H9 (cell line): ENCODE data around the gene LARGE1. TPM values are rescaled to one million over a fixed set of nuclear protein-coding genes. Genes with fewer than 3 reads are reported as not detected.

Source experiments
- DNase-seq: peaks from one replicate; pipeline ENCODE4 v3.0.0-alpha.2; 2017
- H2AFZ ChIP-seq: one replicate; pipeline ENCODE4 v1.6.1; 2013; ENCODE audit warnings: mild to moderate bottlenecking, low read length, control low read depth, moderate library complexity
- H2AK5ac ChIP-seq: 2 replicates; pipeline ENCODE4 v1.6.1; 2013; ENCODE audit warnings: low read length, control low read depth, mixed read lengths; ENCODE audit not compliant: insufficient read length
- H2BK120ac ChIP-seq: one replicate; pipeline ENCODE4 v1.6.1; 2013; ENCODE audit warnings: low read depth, mild to moderate bottlenecking, low read length, control low read depth, inconsistent platforms; ENCODE audit not compliant: poor library complexity, severe bottlenecking
- H2BK12ac ChIP-seq: 2 replicates; pipeline ENCODE4 v1.6.1; 2013; ENCODE audit warnings: low read length, control low read depth, mixed read lengths, low read depth; ENCODE audit not compliant: insufficient read length
- H2BK15ac ChIP-seq: 2 replicates; pipeline ENCODE4 v1.6.1; 2013; ENCODE audit warnings: low read depth, low read length, control low read depth
- H2BK20ac ChIP-seq: one replicate; pipeline ENCODE4 v1.6.1; 2013; ENCODE audit warnings: low read depth, mild to moderate bottlenecking, low read length, control low read depth, inconsistent platforms; ENCODE audit not compliant: poor library complexity, severe bottlenecking
- H2BK5ac ChIP-seq: 2 replicates; pipeline ENCODE4 v1.6.1; 2013; ENCODE audit warnings: low read length, control low read depth, mixed read lengths; ENCODE audit not compliant: insufficient read length
- H3K14ac ChIP-seq: 2 replicates; pipeline ENCODE4 v1.6.1; 2013; ENCODE audit warnings: low read length, control low read depth; ENCODE audit not compliant: insufficient read depth
- H3K18ac ChIP-seq: 2 replicates; pipeline ENCODE4 v1.6.1; 2013; ENCODE audit warnings: low read depth, mild to moderate bottlenecking, mixed read lengths, low read length, control low read depth; ENCODE audit not compliant: insufficient read length
- H3K23ac ChIP-seq: 2 replicates; pipeline ENCODE4 v1.6.1; 2013; ENCODE audit warnings: low read length, control low read depth, mixed read lengths, low read depth; ENCODE audit not compliant: insufficient read length
- H3K23me2 ChIP-seq: 2 replicates; pipeline ENCODE4 v1.6.1; 2013; ENCODE audit warnings: low read depth, mild to moderate bottlenecking, mixed read lengths, low read length, control low read depth; ENCODE audit not compliant: insufficient read length, poor library complexity, severe bottlenecking
- H3K27ac ChIP-seq: 2 replicates; pipeline ENCODE4 v1.5.1; 2013; ENCODE audit warnings: low read length, control low read depth, mixed read lengths, low read depth; ENCODE audit not compliant: insufficient read length
- H3K27me3 ChIP-seq: 2 replicates; pipeline ENCODE4 v1.6.1; 2013; ENCODE audit warnings: low read length, control low read depth, inconsistent platforms; ENCODE audit not compliant: insufficient read depth
- H3K4ac ChIP-seq: 2 replicates; pipeline ENCODE4 v1.6.1; 2013; ENCODE audit warnings: low read depth, mild to moderate bottlenecking, control low read depth, inconsistent platforms, low read length, moderate library complexity
- H3K4me1 ChIP-seq: 2 replicates; pipeline ENCODE4 v1.6.1; 2013; ENCODE audit warnings: low read length, control low read depth, inconsistent platforms; ENCODE audit not compliant: insufficient read depth
- H3K4me2 ChIP-seq: 2 replicates; pipeline ENCODE4 v1.6.1; 2013; ENCODE audit warnings: low read length, control low read depth, mixed read lengths; ENCODE audit not compliant: insufficient read length, insufficient read depth
- H3K56ac ChIP-seq: 2 replicates; pipeline ENCODE4 v1.6.1; 2013; ENCODE audit warnings: low read depth, mild to moderate bottlenecking, mixed read lengths, low read length, control low read depth; ENCODE audit not compliant: insufficient read length
- H3K79me1 ChIP-seq: 2 replicates; pipeline ENCODE4 v1.6.1; 2013; ENCODE audit warnings: low read depth, mild to moderate bottlenecking, moderate library complexity, low read length, control low read depth, inconsistent platforms; ENCODE audit not compliant: insufficient read depth, poor library complexity, severe bottlenecking
- H3K79me2 ChIP-seq: 2 replicates; pipeline ENCODE4 v1.6.1; 2013; ENCODE audit warnings: low read length, control low read depth, inconsistent platforms; ENCODE audit not compliant: insufficient read depth
- H3K9ac ChIP-seq: 2 replicates; pipeline ENCODE4 v1.6.1; 2013; ENCODE audit warnings: low read length, control low read depth, mixed read lengths; ENCODE audit not compliant: insufficient read length; ENCODE audit errors: extremely low read depth
- H3K9me3 ChIP-seq: one replicate; pipeline ENCODE4 v1.6.1; 2013; ENCODE audit warnings: low read depth, low read length, inconsistent platforms; ENCODE audit not compliant: control insufficient read depth
- H3T11ph ChIP-seq: one replicate; pipeline ENCODE4 v1.6.1; 2013; ENCODE audit warnings: mild to moderate bottlenecking, low read length, control low read depth, inconsistent platforms
- H4K20me1 ChIP-seq: one replicate; pipeline ENCODE4 v1.6.1; 2013; ENCODE audit not compliant: control insufficient read depth, insufficient read length, insufficient read depth
- H4K5ac ChIP-seq: 2 replicates; pipeline ENCODE4 v1.6.1; 2013; ENCODE audit warnings: low read depth, mild to moderate bottlenecking, mixed read lengths, low read length, control low read depth; ENCODE audit not compliant: insufficient read length
- H4K8ac ChIP-seq: replicated peaks from 2 replicates; pipeline ENCODE4 v1.6.1; 2013; ENCODE audit warnings: low read length, control low read depth, mixed read lengths, low read depth; ENCODE audit not compliant: insufficient read length
- H4K91ac ChIP-seq: 2 replicates; pipeline ENCODE4 v1.6.1; 2013; ENCODE audit warnings: low read depth, mild to moderate bottlenecking, moderate library complexity, mixed read lengths, low read length, control low read depth; ENCODE audit not compliant: insufficient read length
- H3K27ac Mint-ChIP-seq, 3 experiments: 2 replicates in 2 of 3; 3 replicates in 1 of 3; pipeline ENCODE4 v1.8.0; 2020 to 2021; ENCODE audit warnings: mixed read lengths in 3 of 3, mild to moderate bottlenecking in 1 of 3, moderate library complexity in 1 of 3
- H3K27me3 Mint-ChIP-seq: 2 replicates; pipeline ENCODE4 v1.8.0; 2021; ENCODE audit warnings: low read depth, mild to moderate bottlenecking, moderate library complexity, mixed read lengths
- H3K36me3 Mint-ChIP-seq, 3 experiments: 2 replicates in 2 of 3; 3 replicates in 1 of 3; pipeline ENCODE4 v1.8.0; 2020 to 2021; ENCODE audit warnings: low read depth in 3 of 3, mixed read lengths in 3 of 3; ENCODE audit not compliant: insufficient read depth in 1 of 3
- H3K4me1 Mint-ChIP-seq, 2 experiments: 2 replicates each; pipeline ENCODE4 v1.8.0; 2020; ENCODE audit warnings: mixed read lengths in 2 of 2
- H3K4me3 Mint-ChIP-seq, 2 experiments: 2 replicates in 1 of 2; 3 replicates in 1 of 2; pipeline ENCODE4 v1.8.0; 2020 to 2021; ENCODE audit warnings: mild to moderate bottlenecking in 2 of 2, mixed read lengths in 2 of 2, moderate library complexity in 1 of 2
- H3K9me3 Mint-ChIP-seq, 2 experiments: 2 replicates in 1 of 2; 3 replicates in 1 of 2; pipeline ENCODE4 v1.8.0; 2020; ENCODE audit warnings: mild to moderate bottlenecking in 2 of 2, mixed read lengths in 2 of 2, moderate library complexity in 1 of 2
- WGBS: extraction: QIAGEN DNeasy Blood & Tissue Kit; methylation state at CpG from one replicate; pipeline ENCODE4 v1.1.7; 2013; ENCODE audit warnings: missing lambda C conversion rate, low lambda C conversion rate, mixed read lengths; ENCODE audit not compliant: insufficient read length; ENCODE audit errors: extremely low coverage; 5-methylcytosine and 5-hydroxymethylcytosine counted together
- total RNA-seq: library from RNA; stranded (reverse); gene quantifications from 2 replicates; pipeline ENCODE4 v1.2.1, GENCODE V29; 2021
- TF ChIP-seq, protein P1 (sequence below): fragments of 200-600 bp; sonication (generic); conservative IDR thresholded peaks from 3 replicates; pipeline ENCODE4 v1.8.0; 2021; ENCODE audit warnings: antibody characterized with exemption, mild to moderate bottlenecking

The LARGE1 gene
- total RNA-seq, 1 experiment from 2014 or later = 43.5 TPM

DNA sequence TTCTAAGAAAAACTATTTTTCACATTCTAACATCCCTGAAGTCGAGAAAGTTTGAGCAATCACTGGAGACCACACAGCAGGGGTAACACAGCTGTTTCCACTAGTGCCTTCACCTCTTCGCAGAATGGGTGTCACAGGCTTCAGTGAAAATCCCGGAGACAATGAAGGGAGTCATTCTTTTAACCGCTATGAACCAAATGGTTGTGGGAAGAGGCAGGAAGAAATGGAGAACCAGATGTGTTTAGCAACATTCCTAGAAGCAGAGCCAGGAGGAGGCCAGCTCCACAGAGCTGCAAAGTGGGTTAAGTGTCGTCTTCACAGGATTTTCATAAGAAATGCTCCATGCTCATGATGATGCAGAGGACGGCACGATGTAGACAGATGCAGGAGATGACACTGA lies 221.1 kb downstream of the LARGE1 start:
- H3K14ac ChIP-seq = no peak overlapping the region
- no peak overlapping the region for H4K5ac ChIP-seq
- no peak overlapping the region for H2BK120ac ChIP-seq
- no peak overlapping the region for H4K91ac ChIP-seq
- H3K23me2 ChIP-seq = no peaks in the 10 kb centered on the region
- no peak overlapping the region for H2BK5ac ChIP-seq
- no peak overlapping the region for H3K4ac ChIP-seq
- H2BK12ac ChIP-seq = no peak overlapping the region
- no peak overlapping the region for H3T11ph ChIP-seq
- no peak overlapping the region for H2AFZ ChIP-seq
- no peak overlapping the region for H3K23ac ChIP-seq
- Mint-ChIP-seq H3K36me3 (peaks cover 18 to 28% (median 23%) of the 10 kb centered on the region in 3 experiments), H3K4me3 (no peak overlapping the region), H3K4me1 (no peaks in the 10 kb centered on the region), H3K27ac (no peak overlapping the region), H3K27me3 (no peaks in the 10 kb centered on the region), H3K9me3 (peaks cover 5 to 6% of the 10 kb centered on the region in 2 experiments)
- H3K79me2 ChIP-seq = no peaks in the 10 kb centered on the region
- no peaks in the 10 kb centered on the region for H3K9me3 ChIP-seq
- H3K9ac ChIP-seq = no peak overlapping the region
- no peaks in the 10 kb centered on the region for H3K27me3 ChIP-seq
- no peak overlapping the region for H3K18ac ChIP-seq
- no peaks in the 10 kb centered on the region for H4K20me1 ChIP-seq
- no peak overlapping the region for H4K8ac ChIP-seq
- TF ChIP-seq, protein P1, sequence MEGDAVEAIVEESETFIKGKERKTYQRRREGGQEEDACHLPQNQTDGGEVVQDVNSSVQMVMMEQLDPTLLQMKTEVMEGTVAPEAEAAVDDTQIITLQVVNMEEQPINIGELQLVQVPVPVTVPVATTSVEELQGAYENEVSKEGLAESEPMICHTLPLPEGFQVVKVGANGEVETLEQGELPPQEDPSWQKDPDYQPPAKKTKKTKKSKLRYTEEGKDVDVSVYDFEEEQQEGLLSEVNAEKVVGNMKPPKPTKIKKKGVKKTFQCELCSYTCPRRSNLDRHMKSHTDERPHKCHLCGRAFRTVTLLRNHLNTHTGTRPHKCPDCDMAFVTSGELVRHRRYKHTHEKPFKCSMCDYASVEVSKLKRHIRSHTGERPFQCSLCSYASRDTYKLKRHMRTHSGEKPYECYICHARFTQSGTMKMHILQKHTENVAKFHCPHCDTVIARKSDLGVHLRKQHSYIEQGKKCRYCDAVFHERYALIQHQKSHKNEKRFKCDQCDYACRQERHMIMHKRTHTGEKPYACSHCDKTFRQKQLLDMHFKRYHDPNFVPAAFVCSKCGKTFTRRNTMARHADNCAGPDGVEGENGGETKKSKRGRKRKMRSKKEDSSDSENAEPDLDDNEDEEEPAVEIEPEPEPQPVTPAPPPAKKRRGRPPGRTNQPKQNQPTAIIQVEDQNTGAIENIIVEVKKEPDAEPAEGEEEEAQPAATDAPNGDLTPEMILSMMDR = no peak
- H3K56ac ChIP-seq = no peak overlapping the region
- H2BK20ac ChIP-seq = no peak overlapping the region
- no peak overlapping the region for H3K27ac ChIP-seq
- no peak for DNase-seq
- no peak overlapping the region for H2AK5ac ChIP-seq
- no peaks in the 10 kb centered on the region for H3K79me1 ChIP-seq
- no CpG with 5 or more reads among the region's 7 CpGs for WGBS
- no peaks in the 10 kb centered on the region for H3K4me1 ChIP-seq
- no peak overlapping the region for H2BK15ac ChIP-seq
- H3K4me2 ChIP-seq = no peak overlapping the region
